Body of pancreas (tissue), 4 donors: ENCODE results near the gene DYSF. TPM values are rescaled to one million over a fixed set of nuclear protein-coding genes. Genes with fewer than 3 reads are reported as not detected.
"Not testable (repeated sequence)": the region's sequence is repeated elsewhere in the genome, so short reads cannot be mapped to it uniquely, and the experiment has no call there.

Experiments
- ATAC-seq: fragments of 150-250 bp; one replicate; pipeline ENCODE4 v1.9.1; 2016
- DNase-seq, 4 donors: peaks; one replicate each; pipeline ENCODE4 v3.0.0-alpha.2; 2019
- H3K27ac ChIP-seq, 4 donors: fragments of 200-600 bp; sonication (generic); 1 replicate in 3 of 4; 2 replicates in 1 of 4; pipeline versions ENCODE4 v1.5.1 to v1.6.1; 2016 to 2019; ENCODE audit warnings: mild to moderate bottlenecking in 1 of 4, mixed read lengths in 1 of 4, moderate library complexity in 1 of 4
- H3K27me3 ChIP-seq, 2 donors: fragments of 200-600 bp; sonication (generic); one replicate each; pipeline ENCODE4 v1.6.0; 2016; ENCODE audit warnings: mild to moderate bottlenecking in 1 of 2
- H3K36me3 ChIP-seq, 2 donors: fragments of 200-600 bp; sonication (generic); replicated peaks in 1 of 2; 2 replicates each; pipeline ENCODE4 v1.5.1; 2016; ENCODE audit warnings: low read depth in 2 of 2; ENCODE audit not compliant: insufficient read depth in 1 of 2
- H3K4me1 ChIP-seq: fragments of 200-600 bp; sonication (generic); one replicate; pipeline ENCODE4 v1.6.0; 2016
- H3K4me3 ChIP-seq, 2 donors: fragments of 200-600 bp; sonication (generic); 1 replicate in 1 of 2; 2 replicates in 1 of 2; pipeline ENCODE4 v1.5.1; 2016 to 2019
- H3K9me3 ChIP-seq, 3 donors: fragments of 200-600 bp; sonication (generic); 1 replicate in 2 of 3; 2 replicates in 1 of 3; pipeline ENCODE4 v1.5.1; 2016
- POLR2A ChIP-seq, 3 donors: fragments of 450-650 bp; IDR thresholded peaks; one replicate each; pipeline ENCODE4 v1.6.1; 2016; ENCODE audit warnings: antibody characterized with exemption in 3 of 3, mild to moderate bottlenecking in 2 of 3
- WGBS, 2 donors: methylation state at CpG; one replicate each; pipeline ENCODE4 v1.1.5; 2017; 5-methylcytosine and 5-hydroxymethylcytosine counted together
- intact Hi-C: fragments of 100-400 bp; cut with DNase I; formaldehyde crosslinking; loops from one replicate; pipeline ENCODE4 v1.15.1; 2023
- total RNA-seq, 2 donors: library from RNA; depleted of rRNA; stranded (reverse); fragments of >200 nt; gene quantifications; one replicate each; pipeline ENCODE4 v1.1.0, GENCODE V29; 2016
- TF ChIP-seq, protein P1 (sequence below), 7 experiments: fragments of 450-650 bp in 4 of 7; fragments of 200-600 bp in 3 of 7; sonication (generic) in 3 of 7; IDR thresholded peaks; one replicate each; pipeline ENCODE4 v1.5.1; 2016 to 2019; ENCODE audit warnings: antibody characterized with exemption in 7 of 7

DYSF gene
- total RNA-seq, 2 donors from 2014 or later: 3.1 to 10.9 TPM

DNA sequence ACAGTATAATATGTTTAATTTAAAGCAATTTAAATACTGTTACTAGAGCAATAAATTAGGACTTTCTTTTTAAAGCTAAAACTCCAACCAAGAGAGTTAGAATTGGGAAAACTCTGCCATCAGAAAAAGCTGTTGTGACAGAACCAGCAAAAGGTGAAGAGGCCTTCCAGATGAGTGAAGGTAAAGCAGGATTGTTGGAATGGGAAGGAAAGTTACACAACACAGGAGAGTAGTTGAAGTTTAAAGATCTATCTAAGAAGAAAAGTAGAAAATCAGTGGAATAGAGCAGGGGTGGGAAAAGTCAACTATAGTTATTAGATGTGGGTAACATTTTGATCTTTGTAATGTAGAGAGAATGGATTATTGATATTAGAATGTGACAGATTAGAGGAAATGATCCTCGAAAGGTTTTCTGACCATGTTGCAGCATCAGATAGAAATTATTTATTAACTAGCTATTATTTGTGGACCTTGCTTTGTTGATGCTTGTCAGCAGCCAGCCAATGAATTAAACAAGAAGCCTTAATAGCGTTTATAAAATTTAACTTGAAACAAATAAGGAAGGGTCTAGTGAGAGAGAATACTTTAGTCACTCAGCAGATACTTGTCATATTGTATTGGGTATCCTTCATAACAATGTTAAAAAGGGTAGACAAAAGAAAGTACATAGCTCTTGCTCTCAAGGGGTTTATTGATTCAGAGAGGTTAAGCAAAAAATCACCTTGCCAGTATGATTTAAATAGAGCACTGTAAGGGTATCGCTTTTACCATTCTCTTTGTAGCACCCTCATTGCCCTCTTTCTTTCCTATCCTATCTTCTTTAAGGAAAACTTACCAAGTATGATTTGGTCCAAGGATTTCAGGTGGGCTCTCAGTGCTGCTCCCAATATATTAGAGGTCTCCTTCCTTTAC is 24.6 kb upstream of the DYSF start:
- no peak overlapping the region for H3K27ac ChIP-seq
- no peak for ATAC-seq
- peaks cover 11 to 37% of the 10 kb centered on the region in 2 donors for H3K36me3 ChIP-seq
- H3K4me3 ChIP-seq: no peak overlapping the region
- no peak for DNase-seq
- H3K27me3 ChIP-seq: no peaks in the 10 kb centered on the region
- 73 to 81% methylated on average over 3 of the region's 3 CpGs for WGBS, 2 donors
- TF ChIP-seq, protein P1, sequence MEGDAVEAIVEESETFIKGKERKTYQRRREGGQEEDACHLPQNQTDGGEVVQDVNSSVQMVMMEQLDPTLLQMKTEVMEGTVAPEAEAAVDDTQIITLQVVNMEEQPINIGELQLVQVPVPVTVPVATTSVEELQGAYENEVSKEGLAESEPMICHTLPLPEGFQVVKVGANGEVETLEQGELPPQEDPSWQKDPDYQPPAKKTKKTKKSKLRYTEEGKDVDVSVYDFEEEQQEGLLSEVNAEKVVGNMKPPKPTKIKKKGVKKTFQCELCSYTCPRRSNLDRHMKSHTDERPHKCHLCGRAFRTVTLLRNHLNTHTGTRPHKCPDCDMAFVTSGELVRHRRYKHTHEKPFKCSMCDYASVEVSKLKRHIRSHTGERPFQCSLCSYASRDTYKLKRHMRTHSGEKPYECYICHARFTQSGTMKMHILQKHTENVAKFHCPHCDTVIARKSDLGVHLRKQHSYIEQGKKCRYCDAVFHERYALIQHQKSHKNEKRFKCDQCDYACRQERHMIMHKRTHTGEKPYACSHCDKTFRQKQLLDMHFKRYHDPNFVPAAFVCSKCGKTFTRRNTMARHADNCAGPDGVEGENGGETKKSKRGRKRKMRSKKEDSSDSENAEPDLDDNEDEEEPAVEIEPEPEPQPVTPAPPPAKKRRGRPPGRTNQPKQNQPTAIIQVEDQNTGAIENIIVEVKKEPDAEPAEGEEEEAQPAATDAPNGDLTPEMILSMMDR (IDR thresholded peaks at IDR 0.05): no peak
- TF ChIP-seq POLR2A (IDR thresholded peaks at IDR 0.05): no peak
- intact Hi-C loops: no loop called here
- no peaks in the 10 kb centered on the region for H3K4me1 ChIP-seq
- no peaks in the 10 kb centered on the region for H3K9me3 ChIP-seq

DNA sequence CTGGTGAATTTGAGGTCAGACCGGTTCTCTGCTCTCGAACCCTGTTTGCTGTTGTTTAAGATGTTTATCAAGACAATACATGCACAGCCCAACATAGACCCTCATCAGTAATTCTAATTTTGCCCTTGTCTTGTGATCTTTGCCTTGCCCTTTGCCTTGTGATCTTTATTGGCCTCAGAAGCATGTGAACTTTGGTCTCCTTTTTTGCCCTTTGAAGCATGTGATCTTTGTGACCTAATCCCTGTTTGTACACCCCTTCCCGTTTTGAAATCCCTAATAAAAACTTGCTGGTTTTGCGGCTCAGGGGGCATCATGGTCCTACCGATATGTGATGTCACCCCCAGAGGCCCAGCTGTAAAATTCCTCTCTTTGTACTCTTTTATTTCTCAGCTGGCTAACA is 8.2 kb upstream of the DYSF start:
- H3K27me3 ChIP-seq, H3K36me3 ChIP-seq, H3K4me3 ChIP-seq, H3K4me1 ChIP-seq, H3K9me3 ChIP-seq, H3K27ac ChIP-seq, ATAC-seq, intact Hi-C loops, DNase-seq: not testable (repeated sequence)
- 74% methylated on average over 5 of the region's 5 CpGs for WGBS, 2 donors

DNA sequence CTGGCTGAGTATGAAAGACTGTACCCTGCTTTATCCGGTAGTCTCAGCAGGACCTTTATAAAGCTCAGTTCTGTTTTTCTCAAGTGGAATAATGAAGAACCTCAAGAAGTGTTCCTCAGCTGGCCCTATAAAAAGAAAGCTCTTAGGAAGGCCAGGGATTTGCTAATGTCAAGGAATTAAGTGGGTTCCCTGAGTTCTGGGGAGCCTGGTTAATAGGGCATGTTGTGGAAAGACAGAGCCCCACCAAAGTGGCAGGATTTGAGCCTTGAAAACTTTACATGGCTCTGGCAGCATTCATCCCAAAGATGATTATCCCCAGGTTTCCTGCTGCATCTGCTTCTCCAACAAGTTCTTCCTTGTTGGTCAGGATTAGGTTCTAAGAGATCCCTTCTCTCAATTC is 6.9 kb upstream of the DYSF start:
- TF ChIP-seq, protein P1 (IDR thresholded peaks at IDR 0.05): no peak
- DNase-seq: no peak
- no peaks in the 10 kb centered on the region for H3K36me3 ChIP-seq
- no peak for ATAC-seq
- 100% methylated on average over 1 of the region's 1 CpG for WGBS, 2 donors
- H3K4me1 ChIP-seq: no peaks in the 10 kb centered on the region
- H3K9me3 ChIP-seq: no peaks in the 10 kb centered on the region
- intact Hi-C loops: no loop called here
- no peaks in the 10 kb centered on the region for H3K27me3 ChIP-seq
- no peak overlapping the region for H3K4me3 ChIP-seq
- no peak overlapping the region for H3K27ac ChIP-seq

DNA sequence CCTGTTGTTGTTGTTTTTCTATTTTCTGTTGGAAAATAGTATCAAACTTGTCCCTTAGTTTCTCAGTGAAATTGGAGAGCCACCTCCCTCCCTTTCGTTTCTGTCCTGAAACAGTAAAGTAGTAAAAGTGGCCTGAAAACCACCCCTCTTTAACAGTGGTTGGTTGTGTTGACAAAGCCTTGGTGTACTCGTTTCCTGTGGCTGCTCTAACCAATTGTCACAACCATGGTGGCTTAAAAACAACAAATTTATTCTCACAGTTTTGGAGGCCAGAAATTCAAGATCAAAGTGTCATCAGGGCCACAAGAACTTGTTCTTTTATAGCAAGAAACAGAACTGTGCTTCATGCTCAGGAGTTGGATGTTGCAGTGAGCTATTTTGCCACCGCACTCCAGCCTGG is 4.0 kb upstream of the DYSF start:
- Histone ChIP-seq H3K9me3 (no peaks in the 10 kb centered on the region), H3K36me3 (no peaks in the 10 kb centered on the region), H3K27me3 (no peaks in the 10 kb centered on the region), H3K4me3 (no peak overlapping the region), H3K4me1 (peaks cover 14% of the 10 kb centered on the region), H3K27ac (no peak overlapping the region)
- no peak for ATAC-seq
- WGBS, 2 donors: 45 to 56% methylated on average over 3 of the region's 3 CpGs
- intact Hi-C loops: no loop called here
- TF ChIP-seq, protein P1 (IDR thresholded peaks at IDR 0.05): no peak
- TF ChIP-seq POLR2A (IDR thresholded peaks at IDR 0.05): no peak
- DNase-seq: no peak

DNA sequence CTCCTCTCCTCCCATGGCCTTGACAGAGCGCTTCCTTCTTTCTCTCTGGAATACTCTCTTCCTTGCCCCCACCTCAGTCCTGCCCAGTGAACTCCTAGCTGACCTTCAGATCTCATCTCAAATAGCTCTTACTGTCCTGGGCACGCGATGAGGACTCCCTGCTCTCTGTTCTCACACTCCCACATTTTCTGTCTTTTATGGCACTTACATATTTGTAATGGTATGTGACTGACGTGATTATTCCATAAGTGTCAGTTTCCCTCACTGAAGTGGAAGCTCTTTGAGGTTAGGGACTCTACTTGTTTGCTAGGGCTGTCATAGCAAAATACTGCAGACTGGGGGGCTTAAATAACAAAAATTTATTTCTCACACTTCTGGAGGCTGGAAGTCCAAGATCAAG is 1.7 kb upstream of the DYSF start:
- H3K4me1 ChIP-seq: peaks cover 21% of the 10 kb centered on the region
- no peaks in the 10 kb centered on the region for H3K9me3 ChIP-seq
- no peak overlapping the region for H3K27ac ChIP-seq
- ATAC-seq (no peak), DNase-seq (no peak)
- no peaks in the 10 kb centered on the region for H3K36me3 ChIP-seq
- no peak overlapping the region for H3K4me3 ChIP-seq
- intact Hi-C loops: no loop called here
- WGBS, 2 donors: 80 to 83% methylated on average over 4 of the region's 4 CpGs
- TF ChIP-seq, protein P1 (IDR thresholded peaks at IDR 0.05): no peak
- no peak for TF ChIP-seq POLR2A (IDR thresholded peaks at IDR 0.05)
- H3K27me3 ChIP-seq: no peaks in the 10 kb centered on the region
